ENCODE results near the gene CKAP2L.

CKAP2L gene

DNA sequence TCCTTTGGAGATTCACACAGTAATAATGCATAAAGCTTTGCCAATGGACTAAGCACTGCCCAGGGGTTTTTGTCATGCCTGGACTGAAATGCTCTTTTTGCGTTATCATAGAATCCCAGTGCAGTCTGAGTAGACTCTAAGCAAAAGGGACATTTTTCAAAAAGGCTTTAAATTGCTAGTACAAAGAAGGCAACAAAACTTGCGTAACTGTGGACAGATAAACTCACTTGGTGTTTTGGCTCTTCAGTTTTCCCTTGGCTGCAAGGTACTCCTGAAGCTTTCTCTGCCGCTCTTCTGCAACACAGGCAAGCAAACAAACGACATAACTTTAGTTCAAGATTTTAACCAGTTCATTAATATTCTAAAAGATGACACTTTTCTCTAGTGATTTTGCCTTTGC is 2.1 kb downstream of the CKAP2L start:
- no peak for DNase-seq (ENCODE audit: low read depth)

DNA sequence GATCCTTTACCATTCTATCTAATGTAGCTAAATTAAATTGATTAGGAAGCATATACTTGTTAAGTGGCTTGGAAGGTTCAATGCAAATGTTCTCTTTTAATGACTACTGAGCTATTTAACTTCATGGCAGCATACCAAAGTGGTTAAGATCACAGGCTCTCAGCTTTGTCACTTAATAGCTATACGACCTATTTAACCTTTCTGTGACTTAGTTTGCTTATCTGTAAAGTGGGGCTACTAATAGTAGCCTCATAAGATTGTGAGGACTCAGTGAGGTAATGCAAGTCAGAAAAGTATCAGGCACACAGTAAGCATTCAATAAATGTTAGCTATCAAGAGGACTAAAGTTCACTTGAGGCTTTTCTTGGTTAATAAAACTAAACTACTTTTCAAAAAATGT is 4.3 kb downstream of the CKAP2L start:
- no peak for DNase-seq (ENCODE audit: low read depth)

DNA sequence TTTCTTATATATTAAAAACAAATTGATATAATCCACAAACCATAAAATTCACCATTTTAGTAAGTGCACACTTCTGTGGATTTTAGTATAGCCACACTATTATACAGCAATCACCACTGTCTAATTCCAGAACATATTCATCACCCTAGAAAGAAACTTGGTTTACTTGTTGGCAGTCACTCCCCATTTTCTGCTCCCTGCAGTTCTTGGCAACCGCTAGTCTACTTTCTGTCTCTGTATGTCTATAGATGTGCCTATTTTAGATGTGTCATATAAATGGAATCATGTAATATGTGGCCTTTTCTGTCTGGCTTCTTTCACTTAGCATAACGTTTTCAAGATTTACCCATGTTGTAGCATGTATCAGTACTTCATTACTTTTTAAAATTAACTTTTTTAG is 5.7 kb downstream of the CKAP2L start:
- peak; percentile 37 for DNase-seq (ENCODE audit: low read depth)

DNA sequence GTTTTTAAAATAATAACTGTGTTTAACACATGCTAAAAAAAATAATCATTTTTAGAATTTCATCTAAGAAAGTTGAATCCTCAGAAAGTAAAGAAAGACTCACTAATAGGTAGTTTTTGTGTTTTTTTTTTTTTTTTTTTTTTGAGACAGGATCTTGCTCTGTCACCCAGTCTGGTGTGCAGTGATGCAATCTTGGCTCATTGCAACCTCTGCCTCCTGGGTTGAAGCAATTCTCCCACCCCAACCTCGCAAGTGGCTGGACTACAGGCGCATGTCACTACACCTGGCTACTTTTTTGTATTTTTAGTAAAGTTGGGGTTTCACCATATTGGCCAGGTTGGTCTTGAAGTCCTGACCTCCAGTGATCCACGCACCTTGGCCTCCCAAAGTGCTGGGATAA is 7.1 kb downstream of the CKAP2L start:
- DNase-seq (ENCODE audit: low read depth): peak; percentile 36

DNA sequence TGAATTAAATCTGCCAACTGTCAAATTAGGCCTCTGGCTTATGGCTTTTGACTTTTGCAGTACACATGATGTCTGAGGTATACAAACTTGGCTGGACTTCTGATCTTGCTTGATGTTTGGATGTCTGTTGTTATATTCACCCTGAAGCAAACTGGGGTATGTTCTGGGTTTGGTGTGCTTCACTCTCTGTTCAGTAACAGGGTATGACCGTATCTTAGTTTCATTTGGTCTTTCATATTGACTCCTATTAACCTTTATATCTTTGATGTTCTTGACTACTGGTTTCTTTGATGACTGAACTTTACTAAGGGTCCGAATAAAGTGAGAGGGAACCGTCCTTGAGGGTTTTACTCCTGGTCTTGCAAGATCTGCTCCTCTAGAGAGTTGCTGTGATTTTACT is 8.2 kb downstream of the CKAP2L start:
- no peak for DNase-seq (ENCODE audit: low read depth)

DNA sequence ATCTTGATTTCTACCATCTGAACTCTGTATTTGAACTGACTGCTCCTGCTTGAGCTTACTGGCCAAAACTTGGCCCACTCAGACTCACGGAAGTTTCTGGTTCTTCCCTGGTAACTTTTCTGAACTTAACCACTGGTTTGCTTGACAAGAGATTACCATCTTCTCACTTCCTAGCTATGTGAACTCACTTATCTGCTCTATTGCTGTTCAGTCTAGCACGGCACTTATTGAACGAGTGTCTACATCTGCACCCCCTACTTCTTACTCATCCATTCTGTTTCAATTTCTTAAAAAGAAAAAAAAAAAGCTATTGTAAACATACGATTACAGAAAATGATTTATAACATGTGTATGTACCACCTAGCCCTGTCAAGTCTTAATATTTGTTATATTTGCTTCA is 9.0 kb downstream of the CKAP2L start:
- DNase-seq (ENCODE audit: low read depth): no peak

DNA sequence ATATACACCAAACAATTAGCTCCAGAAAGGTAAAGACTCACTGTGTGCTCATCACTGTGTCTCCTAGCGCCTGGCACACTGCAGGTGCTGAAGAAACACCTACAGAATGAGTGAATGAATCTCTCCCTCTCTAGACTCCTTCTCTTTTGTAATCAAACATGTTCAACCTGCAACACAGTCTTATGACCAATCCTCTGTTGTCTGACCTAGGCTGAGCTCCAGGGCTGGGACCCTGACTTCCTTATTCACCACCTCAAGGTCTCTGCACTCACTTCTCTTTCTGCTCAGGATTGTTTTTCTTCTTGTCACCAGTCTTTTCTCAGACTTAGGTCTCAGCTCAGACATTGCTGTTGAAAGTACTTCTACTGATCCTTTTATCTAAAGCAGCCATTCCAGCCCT is 9.8 kb downstream of the CKAP2L start:
- DNase-seq (ENCODE audit: low read depth): no peak

DNA sequence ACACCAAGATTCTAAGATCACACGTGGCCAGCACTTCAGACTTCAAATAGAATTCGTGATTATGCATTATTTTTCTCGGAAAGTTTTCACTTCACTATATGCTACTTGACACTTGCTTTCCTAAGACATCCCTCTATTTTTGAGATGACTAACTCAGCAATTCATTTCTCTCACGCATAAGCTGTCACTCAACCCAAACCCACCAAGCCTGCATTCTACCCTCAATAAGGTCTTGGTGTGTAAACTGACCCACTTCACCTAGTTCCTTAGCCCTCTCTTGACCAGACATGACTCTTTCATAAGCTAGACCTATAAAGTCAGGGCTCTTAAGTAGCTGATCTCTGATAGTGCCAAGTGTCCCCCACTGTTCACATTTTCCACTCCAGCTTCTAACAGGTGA is 11.7 kb downstream of the CKAP2L start:
- DNase-seq (ENCODE audit: low read depth): no peak

DNA sequence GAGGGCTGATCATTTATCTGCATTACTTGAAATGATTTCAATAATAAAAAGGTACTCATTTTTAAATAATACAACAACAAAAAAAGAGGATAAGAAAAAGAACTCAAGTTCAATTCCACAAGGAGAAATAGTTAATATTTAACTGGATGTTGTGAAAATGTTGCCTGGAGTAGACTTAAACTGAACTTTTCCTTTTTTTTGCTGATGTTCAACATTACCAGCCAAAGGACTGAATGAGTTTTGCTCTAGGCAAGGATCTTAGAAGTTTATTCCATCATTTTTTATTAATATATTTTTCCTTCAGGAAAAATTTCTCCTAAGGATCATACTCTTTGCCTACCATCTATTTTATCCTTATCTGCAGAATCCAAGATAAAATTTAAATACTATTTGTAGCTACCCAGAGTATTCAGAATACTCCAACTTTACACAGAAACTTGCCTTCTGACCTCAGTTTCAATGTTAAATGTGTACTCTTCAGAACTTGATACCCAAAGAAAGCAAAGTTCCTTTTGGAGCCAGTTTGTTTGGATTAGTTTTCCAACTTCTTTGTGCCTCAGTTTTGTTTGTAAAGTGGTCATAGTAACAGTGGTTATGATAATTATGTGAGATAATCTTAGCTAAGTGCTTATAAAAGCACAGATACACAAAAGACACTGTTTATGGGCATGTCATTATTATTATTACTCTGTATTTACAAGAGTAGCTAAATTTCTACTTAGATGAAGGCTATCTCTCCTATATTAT is 12.8 kb downstream of the CKAP2L start:
- peak; percentile 59 for DNase-seq (ENCODE audit: low read depth)

DNA sequence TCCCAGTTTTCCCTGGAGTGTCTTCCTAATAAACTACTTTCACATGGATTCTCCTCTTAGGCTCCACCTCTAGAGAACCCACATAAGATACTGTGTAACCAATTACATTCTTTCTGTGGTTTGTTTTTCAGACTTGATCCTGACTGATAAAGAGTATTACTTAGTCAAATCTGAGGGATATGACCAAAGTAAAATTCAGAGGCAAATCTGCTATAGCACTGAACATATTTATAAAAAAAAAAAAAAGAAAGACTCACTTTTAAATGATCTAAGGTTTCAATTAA is 13.9 kb downstream of the CKAP2L start:
- peak; percentile 83 for DNase-seq (ENCODE audit: low read depth)

DNA sequence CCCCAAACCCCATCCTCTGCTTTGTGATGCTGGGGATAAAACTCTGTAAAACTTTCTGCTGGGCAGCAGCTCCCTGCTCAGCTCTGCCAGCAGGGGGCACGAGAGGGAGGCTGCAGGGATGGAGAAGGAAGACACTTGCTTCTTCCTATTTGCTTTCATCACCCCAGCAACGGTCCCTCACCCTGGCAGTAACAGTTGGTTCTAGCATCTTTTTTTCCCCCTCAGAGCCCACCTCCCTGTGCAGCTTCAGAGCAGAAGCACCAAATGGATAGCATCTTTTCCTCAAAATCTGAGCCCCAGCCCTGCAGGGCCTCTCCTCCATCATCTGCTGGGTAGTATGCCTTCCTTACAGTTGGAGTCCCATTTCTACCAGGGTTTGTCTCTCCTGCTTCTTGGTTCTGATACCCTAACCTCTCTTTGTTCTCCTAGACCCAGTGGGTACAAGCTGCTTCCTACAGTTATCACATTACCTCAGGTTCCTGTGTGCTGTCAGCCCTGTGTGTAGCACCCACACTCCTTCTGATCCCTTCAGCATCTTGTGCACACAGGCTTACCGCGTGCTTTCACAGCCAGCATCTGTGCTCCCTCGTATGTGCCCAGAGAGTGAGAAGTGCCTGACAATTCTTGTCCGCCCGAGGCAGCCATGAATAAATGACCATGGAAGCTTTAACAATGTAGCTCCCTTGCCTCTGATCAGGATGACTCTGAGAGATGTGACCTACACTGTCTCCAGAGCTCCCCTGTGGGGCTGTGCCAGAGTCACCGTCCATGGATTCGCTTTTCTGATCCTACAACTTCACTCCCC is 14.5 kb downstream of the CKAP2L start:
- peak; percentile 84 for DNase-seq (ENCODE audit: low read depth)

DNA sequence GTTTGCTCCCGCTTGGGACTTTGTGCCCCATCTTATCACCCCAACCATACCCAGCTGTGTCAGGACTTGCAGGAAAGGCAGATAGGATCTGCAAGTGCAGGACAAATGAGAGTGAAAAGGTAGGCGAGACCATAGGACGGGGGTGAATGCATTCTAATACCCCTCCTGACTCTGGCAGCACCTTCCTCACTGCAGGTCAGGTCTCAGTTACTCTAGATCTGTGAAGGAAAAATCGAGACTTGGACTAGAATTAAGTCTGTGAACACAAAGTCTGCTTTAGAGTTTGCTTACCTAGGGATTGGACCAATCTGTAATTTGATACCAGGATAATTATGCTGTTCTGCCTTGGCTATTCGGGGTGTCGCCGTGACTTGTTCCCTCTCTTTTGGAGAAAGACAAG is 23.9 kb downstream of the CKAP2L start:
- no peak for DNase-seq (ENCODE audit: low read depth)

DNA sequence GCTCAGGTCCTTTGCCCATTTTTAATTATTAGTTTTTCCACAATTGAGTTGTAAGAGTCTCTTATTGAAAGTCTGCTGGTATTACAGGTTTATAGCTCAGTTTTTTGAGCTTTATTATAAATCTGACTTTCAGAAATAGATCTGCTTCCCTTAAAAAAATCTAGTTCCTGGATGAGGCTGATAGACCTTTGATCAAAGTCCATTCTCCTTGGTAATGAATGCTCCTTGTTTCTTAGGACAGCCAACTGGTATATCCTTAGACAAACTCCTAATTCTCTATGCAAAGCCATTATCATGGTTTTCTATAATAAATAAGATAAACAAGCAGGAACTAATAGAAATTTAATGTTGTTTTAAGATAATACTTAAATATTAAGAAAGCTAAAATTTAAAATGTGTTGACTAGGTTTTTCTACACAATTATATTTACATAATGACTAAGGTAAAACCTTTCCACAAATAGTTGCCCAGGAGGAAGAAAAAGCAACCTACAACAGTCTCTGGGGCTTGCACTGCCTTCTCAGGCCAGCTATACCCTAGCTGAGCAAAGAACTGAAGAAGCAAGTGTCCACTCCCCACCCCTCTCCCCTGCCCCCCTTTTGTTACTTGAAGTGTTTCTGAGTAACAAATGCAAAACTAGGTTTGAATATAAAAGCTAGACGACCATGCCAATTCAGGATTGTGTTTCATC is 26.7 kb downstream of the CKAP2L start:
- DNase-seq (ENCODE audit: low read depth): no peak

DNA sequence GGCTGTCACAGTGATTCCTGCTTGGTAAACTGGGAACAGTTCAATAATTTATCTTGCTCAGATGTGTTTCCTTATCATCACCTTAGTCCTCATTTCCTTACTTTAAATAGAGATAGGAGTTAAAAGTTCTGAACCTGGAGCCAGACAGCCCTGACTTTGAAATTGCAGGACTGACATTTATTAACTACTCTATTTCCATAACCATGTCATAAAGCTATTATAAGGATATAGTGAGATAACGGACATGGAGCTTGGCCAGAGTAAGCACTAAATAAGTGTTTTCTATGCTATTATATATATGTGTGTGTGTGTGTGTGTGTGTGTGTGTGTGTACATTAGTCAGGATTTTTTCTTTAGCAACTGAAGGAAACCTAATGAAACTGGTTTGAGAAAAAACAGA is 30.5 kb downstream of the CKAP2L start:
- no peak for DNase-seq (ENCODE audit: low read depth)

DNA sequence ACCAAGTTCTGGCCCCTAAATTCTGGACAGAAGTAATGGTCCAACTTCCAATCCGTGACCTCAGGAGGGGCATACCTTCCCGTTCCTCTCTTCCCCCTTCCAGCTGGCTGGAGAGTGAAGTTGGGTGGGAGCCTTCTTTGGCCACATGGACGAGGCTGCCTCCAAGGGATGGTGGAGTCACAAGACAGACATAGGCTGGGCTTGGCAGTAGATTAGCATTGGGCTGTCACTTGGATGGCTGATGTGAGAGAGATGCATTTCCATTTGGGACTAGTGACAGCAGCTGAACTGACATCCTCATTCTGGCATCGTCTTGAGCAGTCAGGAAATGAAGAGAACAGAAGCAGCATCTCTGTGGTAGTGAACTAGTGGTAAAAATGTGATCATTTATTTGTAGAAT is 31.0 kb downstream of the CKAP2L start:
- no peak for DNase-seq (ENCODE audit: low read depth)

DNA sequence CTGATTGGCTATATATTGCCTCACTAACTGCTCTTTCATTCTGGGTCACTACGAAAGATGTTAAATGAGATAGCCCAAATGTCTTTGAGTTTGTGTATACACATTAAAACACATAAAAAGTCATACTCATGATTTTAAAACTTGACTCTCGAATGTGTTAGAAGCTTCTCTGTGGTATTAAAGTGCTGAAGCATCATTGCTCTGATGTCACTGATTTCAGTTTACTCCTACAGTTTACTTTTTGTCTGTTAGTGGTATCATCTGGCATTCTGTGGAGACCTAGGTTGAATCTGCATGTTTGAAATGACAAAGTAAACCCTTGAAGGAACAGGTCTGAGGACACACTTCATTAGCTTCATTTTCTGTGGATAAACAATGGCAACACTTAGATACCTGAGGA is 32.9 kb downstream of the CKAP2L start:
- no peak for DNase-seq (ENCODE audit: low read depth)

DNA sequence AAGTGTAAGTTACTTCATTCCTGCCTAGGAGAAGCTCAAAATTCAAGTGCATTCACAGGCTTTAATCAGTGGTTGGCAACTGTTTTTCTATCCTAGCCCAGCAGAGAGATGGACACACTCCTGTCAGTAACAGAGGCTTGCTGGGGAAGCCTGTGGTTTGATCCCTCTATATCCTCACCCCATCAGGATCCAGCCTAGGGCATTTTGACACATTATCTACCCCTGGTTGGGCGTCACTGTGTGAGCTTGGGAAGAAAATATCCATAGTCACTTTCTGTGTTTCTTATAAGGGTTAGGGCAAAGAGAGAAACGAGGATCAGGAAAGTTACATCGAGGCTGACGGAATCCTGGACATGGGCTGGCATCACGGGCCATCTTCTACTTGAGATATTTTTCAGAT is 33.6 kb downstream of the CKAP2L start:
- peak; percentile 26 for DNase-seq (ENCODE audit: low read depth)

DNA sequence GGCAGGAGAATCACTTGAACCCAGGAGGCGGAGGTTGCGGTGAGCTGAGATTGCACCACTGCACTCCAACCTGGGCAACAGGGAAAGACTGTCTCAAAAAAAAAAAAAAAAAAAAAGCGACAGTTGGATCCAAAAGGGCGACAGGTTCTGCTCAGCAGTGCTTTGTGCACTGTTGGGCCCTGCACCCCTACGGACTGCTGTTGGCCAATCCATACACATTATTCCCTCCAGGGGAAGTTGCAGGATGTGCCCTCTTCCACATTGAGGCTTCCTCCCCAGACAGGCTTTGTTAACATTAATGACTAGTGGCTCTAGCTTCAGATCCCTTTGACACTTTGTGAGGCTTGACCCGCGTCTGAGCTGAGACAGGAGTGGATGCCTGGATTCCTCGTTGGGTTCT is 34.2 kb downstream of the CKAP2L start:
- no peak for DNase-seq (ENCODE audit: low read depth)

DNA sequence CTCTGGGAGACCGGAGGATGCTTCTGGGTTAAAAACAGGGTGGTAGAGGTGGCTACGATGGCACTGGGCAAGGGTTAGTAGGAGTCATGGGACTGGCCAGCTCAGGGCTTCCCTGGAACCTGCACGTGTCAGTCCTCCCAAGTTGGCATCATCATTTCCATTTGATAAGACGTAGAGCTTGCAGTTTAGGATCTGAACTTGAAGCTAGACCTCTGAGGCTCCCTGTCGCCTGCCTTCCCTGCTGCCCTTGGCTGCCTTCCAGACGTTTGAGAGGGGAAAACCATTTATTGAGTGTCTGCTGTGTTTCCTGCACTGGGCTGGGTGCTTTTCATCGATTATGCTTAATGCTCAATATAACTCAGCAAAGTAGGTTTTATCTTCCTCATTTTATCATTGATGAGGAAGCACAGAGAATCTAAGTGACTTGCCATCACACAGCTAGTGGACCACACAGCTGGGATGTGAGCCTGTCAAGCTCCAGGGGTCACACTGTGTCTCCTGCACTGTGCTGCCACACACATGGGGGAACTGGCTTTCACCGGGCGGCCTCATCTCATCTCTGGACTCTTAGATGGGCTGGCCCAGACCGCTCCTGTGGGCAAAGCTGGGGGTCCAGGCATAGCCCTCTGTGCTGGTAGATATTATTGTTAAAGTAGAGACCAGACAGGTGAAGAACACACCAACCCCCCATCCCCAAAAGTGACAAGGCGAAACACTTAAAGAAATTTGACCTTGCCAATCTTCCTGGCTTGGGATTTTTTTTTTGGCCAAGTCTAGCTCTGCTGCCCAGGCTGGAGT is 35.8 kb downstream of the CKAP2L start:
- DNase-seq (ENCODE audit: low read depth): peak; percentile 18

DNA sequence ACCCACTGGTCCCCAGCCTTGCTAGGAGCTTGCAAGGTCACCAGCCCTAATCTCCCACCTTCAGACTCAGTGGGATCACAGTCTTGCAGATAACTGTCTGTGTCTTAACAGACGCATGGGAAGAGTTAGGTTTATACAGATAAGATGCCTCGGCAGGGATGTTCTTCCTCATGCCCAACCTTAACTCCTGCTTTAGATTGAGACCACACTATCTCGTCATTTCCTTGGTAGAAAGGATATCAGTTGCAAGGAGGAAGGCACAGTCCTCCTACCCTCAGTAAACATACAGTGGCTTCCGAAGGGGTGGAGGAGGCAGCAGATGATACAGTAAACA is 36.4 kb downstream of the CKAP2L start:
- no peak for DNase-seq (ENCODE audit: low read depth)

DNA sequence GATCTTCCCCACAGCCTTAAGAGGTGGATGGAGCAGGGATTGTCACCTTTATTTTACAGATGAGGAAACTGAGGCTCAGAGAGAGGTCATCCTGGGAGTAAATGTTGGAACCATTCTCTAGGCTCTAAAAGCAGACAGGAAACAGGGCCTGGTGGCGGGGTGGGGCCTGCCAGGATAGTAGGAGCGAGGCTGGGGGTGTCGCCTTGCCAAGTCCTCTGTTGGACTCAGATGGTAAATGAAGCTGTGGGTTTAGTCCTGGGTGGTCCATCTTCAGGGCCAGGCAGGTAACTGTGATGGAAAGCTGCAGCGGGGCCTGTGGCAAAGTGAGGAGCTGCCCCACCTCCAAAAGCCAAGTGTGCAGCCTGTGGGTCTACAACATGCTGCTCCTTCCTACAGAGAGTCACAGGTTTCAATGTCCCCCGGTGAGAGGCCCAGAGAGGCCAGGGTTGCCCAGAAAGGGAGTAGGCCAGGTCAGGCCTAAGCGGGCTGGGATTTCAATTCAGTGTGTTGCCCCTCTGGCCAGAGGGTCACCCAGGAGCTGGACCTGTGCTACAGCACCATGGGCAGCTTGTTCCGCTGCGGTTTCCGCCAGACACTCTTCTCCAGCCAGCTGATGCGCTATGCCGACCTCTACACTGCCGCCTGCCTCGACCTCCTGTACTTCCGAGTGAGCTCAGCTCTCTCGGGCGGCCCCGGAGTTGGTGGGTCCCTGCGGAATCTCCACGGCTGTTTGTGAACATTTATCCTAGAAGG is 37.0 kb downstream of the CKAP2L start:
- DNase-seq (ENCODE audit: low read depth): no peak

Measured in EH (cell line).